Measurements from ENCODE around the gene ATG10.

- TF ChIP-seq, protein P1, sequence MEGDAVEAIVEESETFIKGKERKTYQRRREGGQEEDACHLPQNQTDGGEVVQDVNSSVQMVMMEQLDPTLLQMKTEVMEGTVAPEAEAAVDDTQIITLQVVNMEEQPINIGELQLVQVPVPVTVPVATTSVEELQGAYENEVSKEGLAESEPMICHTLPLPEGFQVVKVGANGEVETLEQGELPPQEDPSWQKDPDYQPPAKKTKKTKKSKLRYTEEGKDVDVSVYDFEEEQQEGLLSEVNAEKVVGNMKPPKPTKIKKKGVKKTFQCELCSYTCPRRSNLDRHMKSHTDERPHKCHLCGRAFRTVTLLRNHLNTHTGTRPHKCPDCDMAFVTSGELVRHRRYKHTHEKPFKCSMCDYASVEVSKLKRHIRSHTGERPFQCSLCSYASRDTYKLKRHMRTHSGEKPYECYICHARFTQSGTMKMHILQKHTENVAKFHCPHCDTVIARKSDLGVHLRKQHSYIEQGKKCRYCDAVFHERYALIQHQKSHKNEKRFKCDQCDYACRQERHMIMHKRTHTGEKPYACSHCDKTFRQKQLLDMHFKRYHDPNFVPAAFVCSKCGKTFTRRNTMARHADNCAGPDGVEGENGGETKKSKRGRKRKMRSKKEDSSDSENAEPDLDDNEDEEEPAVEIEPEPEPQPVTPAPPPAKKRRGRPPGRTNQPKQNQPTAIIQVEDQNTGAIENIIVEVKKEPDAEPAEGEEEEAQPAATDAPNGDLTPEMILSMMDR (IDR thresholded peaks at IDR 0.05; ENCODE audit: low read length): no peak
- TF ChIP-seq EZH2 (IDR thresholded peaks at IDR 0.05; ENCODE audit: borderline replicate concordance, low read length): no peak
Observed at GRCh38 chr5:82295959-82296531, 324.2 kb downstream of the ATG10 start.

Measured in OCI-LY1 (cell line).